ENCODE data around the gene APOC1.
A peak's percentile ranks its signal among the peaks of the same experiment; 100 is the strongest.
"Not testable (repeated sequence)": the region's sequence is repeated elsewhere in the genome, so short reads cannot be mapped to it uniquely, and the experiment has no call there.

APOC1 gene

DNA sequence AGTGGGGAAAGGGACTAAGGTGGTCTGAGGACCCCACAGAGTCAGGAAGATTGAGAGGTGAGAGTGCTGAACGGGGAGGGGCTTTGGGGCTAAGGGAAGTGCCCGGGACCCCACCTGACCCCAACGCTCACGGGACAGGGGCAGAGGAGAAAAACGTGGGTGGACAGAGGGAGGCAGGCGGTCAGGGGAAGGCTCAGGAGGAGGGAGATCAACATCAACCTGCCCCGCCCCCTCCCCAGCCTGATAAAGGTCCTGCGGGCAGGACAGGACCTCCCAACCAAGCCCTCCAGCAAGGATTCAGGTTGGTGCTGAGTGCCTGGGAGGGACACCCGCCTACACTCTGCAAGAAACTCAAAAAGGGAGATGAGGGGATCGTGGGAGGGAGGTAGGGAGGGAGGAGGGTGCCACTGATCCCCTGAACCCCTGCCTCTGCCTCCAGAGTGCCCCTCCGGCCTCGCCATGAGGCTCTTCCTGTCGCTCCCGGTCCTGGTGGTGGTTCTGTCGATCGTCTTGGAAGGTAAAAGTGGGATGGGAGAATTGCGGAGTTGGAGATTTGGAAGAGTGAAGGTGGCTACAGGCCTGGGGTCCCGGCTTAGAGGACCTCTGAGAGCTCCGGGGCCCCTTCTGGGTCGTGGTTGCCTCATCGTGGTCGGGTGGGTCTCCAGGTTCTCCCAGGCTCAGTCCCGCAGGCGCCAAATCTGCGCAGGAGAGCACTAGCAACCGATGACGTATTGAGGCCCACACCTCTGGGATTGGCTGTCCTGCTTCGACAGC is at the start of gene APOC1:
Gene APOC1, plus strand, starts transcription at position 176 of the 774 bp plus-strand sequence. Its CDS starts 284 bp downstream, at position 460.
- peak; percentile 50 for DNase-seq (ENCODE audit: low read depth)

DNA sequence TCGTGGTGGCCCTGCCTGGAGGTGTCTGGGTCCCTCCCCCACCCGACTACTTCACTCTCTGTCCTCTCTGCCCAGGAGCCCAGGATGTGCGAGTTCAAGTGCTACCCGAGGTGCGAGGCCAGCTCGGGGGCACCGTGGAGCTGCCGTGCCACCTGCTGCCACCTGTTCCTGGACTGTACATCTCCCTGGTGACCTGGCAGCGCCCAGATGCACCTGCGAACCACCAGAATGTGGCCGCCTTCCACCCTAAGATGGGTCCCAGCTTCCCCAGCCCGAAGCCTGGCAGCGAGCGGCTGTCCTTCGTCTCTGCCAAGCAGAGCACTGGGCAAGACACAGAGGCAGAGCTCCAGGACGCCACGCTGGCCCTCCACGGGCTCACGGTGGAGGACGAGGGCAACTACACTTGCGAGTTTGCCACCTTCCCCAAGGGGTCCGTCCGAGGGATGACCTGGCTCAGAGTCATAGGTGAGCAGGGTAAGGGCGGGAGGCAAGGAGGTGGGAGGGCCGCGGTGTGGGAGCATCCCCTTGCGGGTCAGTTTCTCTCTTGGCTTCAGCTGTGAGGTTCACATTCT is 49.1 kb upstream of the APOC1 start:
- DNase-seq (ENCODE audit: low read depth) = no peak

DNA sequence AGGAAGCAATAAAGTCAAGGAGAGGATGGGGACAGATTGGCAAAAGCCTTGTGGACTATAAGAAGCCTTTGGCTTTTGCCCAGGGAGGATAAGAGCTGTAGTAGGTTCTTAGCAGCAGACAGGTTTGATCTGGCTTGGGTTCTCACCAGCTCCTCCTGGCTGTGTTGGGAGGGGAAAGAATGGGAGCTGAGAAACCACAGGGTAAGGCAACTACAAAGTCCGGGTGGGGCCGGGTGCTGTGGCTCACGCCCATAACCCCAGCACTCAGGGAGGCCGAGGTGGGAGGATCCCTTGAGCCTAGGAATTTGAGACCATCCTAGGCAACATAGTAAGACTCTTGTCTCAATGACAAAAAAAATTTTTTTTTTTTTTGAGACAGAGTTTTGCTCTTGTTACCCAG is 47.7 kb upstream of the APOC1 start:
- no peak for DNase-seq (ENCODE audit: low read depth)

DNA sequence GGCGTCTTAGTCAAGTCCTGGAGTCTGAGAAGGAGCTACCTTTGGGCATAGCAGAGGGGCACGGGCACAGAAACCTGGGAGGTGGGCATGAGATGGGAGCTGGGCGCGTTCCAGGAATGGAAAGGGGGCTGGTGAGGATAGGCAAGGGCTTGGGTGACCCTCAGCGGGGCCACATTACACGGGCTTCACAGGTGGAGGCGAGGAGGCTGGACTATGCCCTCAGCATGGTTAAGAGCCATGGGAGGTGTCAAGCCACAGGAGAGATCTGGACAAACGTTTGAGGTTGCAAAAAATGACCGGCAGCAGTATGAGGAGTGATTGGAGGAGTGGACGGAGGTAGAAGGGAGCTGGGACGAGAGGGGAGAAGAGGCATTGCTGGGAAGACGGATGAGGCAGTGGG is 46.8 kb upstream of the APOC1 start:
- DNase-seq (ENCODE audit: low read depth) = no peak

DNA sequence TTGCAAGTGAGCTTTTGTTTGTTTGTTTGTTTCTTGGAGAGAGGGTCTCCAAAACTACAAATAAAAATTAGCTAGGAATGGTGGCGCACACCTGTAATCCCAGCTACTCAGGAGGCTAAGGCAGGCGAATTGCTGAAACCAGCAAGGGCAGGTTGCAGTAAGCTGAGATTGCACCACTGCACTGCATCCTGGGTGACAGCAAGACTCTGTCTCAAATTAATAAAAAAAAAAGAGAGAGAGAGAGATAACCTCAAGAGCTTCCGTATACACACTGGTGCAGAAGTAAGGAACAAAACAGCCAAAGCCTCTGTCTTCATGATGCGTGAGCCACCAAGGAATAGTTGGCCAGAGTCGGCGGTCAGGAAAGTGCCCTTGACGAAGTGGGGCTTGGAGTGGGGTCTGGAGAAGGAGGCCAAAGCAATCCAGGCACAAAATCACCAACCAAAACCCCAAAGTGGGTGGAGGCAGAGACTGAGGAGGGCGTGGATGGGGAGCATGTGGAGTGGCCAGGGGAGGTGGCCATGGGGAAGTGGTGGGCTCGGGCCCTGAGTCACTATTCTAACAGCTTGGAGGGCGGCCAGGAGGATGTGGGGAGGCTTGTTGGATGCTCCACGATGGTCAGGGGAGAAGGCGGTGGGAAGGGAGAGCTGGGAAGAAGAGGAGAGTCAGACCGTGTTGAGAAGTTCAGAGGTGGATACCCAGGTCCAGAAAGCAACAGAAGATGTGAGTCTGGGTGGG is 44.5 kb upstream of the APOC1 start:
- DNase-seq (ENCODE audit: low read depth) = no peak

DNA sequence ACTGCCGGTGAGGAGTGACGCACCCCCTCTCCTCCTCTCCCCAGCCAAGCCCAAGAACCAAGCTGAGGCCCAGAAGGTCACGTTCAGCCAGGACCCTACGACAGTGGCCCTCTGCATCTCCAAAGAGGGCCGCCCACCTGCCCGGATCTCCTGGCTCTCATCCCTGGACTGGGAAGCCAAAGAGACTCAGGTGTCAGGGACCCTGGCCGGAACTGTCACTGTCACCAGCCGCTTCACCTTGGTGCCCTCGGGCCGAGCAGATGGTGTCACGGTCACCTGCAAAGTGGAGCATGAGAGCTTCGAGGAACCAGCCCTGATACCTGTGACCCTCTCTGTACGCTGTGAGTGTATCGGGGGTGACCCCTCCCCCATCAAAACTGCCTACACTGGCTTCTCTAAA is 42.6 kb upstream of the APOC1 start:
- DNase-seq (ENCODE audit: low read depth) = no peak

DNA sequence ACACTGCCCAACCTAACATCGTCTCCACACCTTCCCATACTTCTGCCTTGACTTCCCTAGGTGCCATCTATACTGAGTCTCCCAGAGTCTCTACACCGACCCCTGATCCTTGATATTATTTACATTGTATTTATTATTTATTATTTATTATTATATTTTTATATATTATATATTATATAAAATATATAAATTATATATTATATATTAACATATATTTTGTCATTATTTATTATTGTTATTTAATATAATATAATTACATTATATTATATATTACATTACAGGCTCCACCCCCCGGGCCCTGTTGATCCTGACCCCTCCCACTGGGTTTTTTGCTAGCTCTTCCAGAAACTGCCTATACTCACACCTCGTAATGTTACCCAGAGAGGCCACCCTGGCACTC is 41.7 kb upstream of the APOC1 start:
- DNase-seq (ENCODE audit: low read depth) = no peak

DNA sequence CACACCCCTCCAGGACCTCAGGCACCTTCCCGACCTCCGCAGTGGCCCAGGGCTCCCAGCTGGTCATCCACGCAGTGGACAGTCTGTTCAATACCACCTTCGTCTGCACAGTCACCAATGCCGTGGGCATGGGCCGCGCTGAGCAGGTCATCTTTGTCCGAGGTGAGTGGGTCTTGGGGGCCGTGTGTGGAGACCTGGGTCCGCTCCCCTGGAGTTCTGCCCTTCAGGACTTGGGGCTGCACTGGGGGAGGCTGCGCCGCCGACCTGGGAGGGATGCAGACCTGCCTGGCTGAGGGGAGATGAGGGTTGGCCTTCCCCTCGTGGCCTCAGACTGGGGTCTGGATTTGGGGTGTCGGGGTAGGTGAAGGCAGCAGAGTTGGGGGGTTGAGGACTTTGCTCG is 40.1 kb upstream of the APOC1 start:
- DNase-seq (ENCODE audit: low read depth) = no peak

DNA sequence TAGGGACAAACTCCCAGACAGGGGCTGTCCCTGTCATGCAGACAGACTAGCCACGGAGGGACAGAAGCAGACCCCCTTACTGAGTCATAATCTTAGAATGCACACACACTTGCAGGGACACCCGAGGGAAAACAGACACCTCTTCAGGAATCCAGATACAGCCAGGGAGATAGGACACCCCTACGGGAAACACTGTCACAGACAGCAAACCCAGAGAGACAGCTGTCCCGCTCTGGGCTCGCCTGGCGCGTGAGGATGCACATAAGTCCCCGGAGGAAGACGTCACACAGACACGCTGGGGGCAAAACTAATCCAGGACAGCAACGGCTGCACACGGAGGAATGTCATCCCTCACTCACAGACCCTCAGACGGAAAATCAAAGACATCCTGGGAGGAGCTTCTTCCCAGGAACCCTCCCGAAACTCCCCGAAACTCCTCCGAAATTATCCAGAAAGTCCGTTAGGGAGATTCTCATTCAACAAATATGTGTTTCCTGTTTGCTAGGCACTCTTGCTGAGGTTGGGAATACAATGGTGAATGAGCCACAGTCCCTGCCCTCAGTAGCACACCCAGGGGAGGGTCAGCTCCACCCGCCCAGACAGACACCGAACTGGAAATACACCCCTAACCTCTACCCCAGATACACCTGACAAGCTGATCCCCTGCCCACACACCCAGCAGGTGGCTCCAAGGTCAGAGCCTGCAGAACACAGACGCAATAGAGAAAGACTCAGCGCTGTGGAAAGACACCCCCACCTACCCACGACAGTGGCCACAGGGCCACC is 38.5 kb upstream of the APOC1 start:
- DNase-seq (ENCODE audit: low read depth) = no peak

DNA sequence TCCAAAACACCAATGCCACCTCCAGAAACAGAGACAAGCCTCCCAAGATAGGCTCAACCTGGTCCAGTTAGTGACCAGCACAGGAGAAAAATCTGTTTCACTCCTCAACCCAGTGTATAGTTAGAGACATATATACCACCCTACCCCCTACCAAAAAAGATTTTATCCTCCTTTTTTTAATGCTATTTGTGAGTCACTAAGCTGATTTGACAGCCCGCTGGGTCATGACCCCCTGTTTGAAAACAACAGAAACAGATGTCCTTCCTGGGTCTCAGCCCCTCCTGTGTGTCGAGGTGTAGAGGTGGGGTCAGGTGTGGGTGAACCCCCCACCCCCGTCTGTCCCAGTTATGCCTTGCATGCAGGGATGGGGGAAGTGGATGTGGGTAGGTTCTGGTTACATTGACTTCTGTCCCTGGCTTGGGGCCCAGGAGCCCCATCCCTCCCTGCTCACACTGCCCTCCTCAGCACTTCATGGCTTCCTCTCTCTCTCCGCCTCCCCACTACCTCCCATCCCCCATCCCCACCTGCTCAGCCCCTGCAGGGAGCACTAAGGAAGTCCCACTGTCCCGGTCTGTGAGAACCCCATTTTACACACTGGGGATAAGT is 37.4 kb upstream of the APOC1 start:
- DNase-seq (ENCODE audit: low read depth) = no peak

DNA sequence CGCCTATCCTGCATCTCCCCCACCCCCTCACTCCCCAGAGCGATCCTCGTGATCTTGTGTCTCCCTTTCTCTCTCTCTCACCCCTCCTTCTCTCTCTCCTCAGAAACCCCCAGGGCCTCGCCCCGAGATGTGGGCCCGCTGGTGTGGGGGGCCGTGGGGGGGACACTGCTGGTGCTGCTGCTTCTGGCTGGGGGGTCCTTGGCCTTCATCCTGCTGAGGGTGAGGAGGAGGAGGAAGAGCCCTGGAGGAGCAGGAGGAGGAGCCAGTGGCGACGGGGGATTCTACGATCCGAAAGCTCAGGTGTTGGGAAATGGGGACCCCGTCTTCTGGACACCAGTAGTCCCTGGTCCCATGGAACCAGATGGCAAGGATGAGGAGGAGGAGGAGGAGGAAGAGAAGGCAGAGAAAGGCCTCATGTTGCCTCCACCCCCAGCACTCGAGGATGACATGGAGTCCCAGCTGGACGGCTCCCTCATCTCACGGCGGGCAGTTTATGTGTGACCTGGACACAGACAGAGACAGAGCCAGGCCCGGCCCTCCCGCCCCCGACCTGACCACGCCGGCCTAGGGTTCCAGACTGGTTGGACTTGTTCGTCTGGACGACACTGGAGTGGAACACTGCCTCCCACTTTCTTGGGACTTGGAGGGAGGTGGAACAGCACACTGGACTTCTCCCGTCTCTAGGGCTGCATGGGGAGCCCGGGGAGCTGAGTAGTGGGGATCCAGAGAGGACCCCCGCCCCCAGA is 36.1 kb upstream of the APOC1 start:
- DNase-seq (ENCODE audit: low read depth) = no peak

DNA sequence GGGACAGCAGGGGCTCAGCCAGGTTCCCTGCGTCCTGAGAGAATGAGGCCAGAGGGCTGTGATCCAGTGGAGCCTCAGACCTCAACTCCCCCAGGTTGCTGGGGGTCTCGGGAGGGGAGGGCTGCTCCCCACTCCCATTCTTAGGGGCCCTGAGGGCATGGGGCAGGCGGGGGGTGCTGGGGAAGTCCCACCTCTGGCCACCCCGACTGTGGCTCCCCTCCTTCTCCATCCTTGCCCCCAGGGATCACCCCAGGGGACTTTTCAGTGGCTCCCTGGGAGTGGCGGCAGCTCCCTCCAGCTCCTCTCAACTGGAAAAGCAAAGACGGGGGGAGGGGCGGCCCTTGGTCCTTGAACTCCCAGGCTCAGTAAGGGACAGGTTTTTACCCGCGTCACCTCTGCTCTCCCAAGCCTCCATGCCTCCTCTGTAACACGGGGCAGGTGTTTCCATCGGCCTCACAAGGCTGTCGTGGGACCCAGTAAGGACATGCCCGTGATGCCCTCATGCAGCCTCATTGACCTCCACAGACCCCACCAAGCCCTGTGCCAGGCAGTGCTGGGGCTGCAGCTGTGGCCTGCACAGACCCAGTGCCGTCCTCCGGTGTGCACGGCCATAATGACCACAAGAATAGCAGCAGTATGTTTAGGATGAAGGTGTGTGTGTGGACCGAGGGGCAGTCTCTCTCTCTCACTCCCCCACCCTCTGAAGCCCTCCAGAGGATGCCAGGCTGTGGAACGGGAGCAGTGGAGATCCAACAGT is 34.9 kb upstream of the APOC1 start:
- no peak for DNase-seq (ENCODE audit: low read depth)

DNA sequence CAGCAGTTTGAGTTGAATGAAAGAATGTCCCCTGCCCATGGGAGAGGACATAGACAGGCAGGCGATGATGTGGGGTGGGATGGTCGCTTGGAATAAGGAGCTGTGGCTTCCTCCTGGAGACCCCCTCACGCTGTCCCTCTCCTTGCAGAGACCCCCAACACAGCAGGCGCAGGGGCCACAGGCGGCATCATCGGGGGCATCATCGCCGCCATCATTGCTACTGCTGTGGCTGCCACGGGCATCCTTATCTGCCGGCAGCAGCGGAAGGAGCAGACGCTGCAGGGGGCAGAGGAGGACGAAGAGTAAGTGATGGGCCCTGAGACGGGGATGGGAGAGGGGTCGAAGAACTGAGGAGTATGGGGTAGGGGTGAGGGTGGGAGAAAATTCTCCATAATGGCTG is 32.3 kb upstream of the APOC1 start:
- DNase-seq (ENCODE audit: low read depth) = no peak

DNA sequence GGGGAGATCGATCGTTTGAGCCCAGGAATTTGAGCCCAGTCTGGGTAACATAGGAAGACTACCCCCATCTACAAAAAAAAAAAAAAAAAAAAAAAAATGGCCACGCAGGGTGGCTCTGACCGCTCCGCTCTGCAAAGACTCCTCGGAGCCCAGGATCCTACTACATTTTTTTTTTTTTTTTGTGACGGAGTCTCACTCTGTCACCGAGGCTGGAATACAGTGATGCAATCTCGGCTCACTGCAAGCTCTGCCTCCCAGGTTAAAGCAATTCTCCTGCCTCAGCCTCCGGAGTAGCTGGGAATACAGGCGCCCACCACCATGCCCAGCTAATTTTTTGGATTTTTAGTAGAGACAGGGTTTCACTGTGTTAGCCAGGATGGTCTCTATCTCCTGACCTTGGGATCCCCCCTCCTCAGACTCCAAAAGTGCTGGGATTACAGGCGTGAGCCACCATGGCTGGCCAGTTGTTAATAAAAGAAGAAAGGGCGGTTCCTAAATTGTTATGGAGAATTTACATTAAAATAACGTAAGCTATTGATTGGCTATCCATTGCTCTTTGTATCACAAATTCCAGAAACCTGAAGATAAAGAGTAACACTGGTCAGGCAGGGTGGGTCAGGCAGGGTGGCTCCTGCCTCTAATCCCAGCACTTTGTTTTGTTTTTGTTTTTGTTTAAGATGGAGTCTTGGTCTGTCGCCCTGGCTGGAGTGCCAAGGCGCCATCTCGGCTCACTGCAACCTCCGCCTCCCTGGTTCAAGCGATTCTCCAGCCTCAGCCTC is 31.6 kb upstream of the APOC1 start:
- DNase-seq (ENCODE audit: low read depth) = not testable (repeated sequence)

DNA sequence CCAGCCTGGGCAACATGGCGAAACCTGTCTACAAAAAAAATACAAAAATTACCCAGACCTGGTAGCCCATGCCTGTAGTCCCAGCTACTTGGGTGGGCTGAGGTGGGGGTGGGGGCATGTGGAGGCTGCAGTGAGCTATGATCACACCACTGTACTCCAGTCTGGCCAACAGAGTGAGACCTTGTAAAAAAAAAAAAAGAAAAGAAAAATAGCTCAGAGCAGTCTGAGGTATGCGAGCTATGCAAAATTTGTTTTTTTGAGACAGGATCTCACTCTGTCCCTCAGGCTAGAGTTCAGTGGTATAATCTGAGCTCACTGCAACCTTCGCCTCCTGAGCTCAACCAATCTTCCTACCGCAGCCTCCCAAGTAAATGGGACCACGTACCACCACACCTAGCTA is 30.5 kb upstream of the APOC1 start:
- no peak for DNase-seq (ENCODE audit: low read depth)

DNA sequence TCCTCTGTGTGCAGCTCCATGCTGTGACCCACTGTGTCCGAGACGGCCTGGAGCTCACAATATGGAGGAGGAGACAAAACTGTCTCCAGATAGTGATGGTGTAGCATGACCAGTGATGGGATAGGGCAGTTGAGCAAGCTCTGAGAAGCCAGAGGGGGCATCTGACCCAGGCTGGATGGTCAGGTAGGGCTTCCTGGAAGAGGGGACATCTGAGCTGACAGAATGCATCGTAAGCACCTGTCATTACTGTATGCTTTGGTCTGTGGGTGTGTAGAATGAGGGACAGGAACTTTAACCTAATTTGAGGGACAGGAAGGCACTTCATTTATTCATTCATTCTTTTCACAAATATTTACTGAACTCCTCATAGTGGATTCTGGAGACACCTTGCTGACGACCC is 29.8 kb upstream of the APOC1 start:
- no peak for DNase-seq (ENCODE audit: low read depth)

DNA sequence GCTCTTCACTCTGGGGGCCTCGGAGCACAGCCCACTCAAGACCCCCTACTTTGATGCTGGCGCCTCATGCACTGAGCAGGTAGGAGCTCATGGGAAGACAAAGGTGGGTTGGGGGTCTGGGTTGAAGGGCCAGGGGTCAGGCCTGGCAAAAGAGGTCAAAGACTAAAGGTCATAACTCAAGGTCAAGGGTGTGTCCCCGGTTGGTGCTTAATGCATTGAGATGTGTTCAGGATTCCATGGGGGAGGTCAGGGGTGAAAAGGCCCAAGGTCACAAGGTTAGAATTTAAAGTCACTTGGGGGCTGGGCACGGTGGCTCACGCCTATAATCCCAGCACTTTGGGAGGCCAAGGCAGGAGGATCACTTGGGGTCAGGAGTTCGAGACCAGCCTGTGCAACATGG is 28.3 kb upstream of the APOC1 start:
- DNase-seq (ENCODE audit: low read depth) = no peak

DNA sequence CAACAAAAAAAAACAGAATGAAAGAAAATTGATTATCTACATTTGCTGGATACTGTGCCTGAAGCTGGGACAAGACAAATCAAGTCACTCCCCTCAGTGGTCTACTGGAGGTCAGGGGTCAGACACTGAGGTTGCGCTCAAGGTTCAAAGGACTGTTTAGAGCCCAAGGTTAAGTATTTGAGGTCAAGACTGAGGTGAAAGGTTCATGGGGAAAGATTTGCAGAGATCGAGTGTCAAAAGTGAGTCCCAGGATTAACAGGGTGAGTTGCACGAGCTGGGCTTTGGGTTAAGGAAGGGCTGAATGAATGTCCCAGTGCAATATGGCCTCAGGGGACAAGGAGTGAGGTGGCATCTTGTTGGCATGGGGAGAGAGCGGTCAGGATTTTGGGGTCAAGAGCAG is 26.8 kb upstream of the APOC1 start:
- no peak for DNase-seq (ENCODE audit: low read depth)

DNA sequence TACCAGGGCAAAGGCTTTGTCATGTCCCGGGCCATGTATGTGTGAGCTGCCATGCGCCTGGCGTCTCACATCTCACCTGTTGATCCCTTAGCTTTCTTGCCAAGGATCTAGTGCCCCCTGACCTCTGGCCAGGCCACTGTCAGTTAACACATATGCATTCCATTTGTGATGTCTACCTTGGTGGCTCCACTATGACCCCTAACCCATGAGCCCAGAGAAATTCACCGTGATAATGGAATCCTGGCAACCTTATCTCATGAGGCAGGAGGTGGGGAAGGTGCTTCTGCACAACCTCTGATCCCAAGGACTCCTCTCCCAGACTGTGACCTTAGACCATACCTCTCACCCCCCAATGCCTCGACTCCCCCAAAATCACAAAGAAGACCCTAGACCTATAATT is 26.1 kb upstream of the APOC1 start:
- not testable (repeated sequence) for DNase-seq (ENCODE audit: low read depth)

DNA sequence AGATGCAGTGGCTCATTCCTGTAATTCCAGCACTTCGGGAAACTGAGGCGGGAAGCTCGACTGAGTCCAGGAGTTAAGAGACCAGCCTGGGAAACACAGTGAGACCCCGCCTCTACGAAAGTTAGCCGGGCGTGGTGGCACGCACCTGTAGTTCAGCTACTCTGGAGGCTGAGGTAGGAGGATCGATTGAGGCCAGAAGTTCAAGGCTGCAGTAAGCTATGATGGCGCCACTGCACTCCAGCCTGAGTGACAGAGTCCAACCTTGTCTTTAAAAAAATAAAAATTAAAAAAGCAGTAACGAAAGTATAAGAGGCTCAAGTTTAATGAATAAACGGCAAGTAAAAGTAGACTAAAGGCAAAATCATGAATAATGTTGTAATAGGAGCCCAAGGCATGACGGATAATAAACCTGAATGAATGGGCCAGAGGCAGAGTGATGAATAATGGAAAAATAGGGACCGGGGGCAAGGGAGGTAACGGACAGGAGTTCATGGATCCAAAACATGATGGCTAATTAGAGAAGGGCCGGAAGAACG is 24.5 kb upstream of the APOC1 start:
- no peak for DNase-seq (ENCODE audit: low read depth)

Data from stimulated activated CD8-positive, alpha-beta memory T cell treated with anti-CD3 and anti-CD28 coated beads, Interleukin-7, amount 100 ng/mL, for 24 hours (primary cell).